Kidney (tissue), 14 donors: Measurements from ENCODE around the gene C20orf204. TPM values are rescaled to one million over a fixed set of nuclear protein-coding genes. Genes with fewer than 3 reads are reported as not detected.

Source experiments
- DNase-seq, 5 donors: peaks; one replicate each; pipeline ENCODE4 v3.0.0-alpha.2; 2013 to 2020
- FAIRE-seq: peaks from 2 replicates; lab custom pipeline; 2012; peaks lifted over from hg19 to GRCh38; lab: Jason Lieb, UNC
- H3K27ac ChIP-seq, 2 donors: one replicate each; pipeline ENCODE4 v1.7.0; 2013; ENCODE audit warnings: low read depth in 2 of 2, low read length in 2 of 2, inconsistent platforms in 1 of 2
- H3K27me3 ChIP-seq: one replicate; pipeline ENCODE4 v1.7.1; 2013; ENCODE audit warnings: low read length, inconsistent platforms; ENCODE audit not compliant: control insufficient read depth, insufficient read depth
- H3K36me3 ChIP-seq, 3 donors: one replicate each; pipeline versions ENCODE4 v1.7.0 to v1.7.1; 2013; ENCODE audit warnings: low read length in 3 of 3, control low read depth in 1 of 3, inconsistent platforms in 1 of 3; ENCODE audit not compliant: insufficient read depth in 3 of 3, control insufficient read depth in 2 of 3
- H3K4me1 ChIP-seq, 3 donors: one replicate each; pipeline versions ENCODE4 v1.7.0 to v1.7.1; 2013; ENCODE audit warnings: low read length in 3 of 3, inconsistent platforms in 1 of 3, low read depth in 1 of 3; ENCODE audit not compliant: control insufficient read depth in 2 of 3, insufficient read depth in 2 of 3
- H3K4me3 ChIP-seq, 3 donors: one replicate each; pipeline versions ENCODE4 v1.7.0 to v1.8.1; 2013; ENCODE audit warnings: low read length in 3 of 3, control low read depth in 1 of 3, inconsistent platforms in 1 of 3
- H3K9ac ChIP-seq, 3 donors: one replicate each; pipeline versions ENCODE4 v1.7.0 to v1.7.1; 2013; ENCODE audit warnings: low read length in 3 of 3, control low read depth in 1 of 3, inconsistent platforms in 1 of 3
- H3K9me3 ChIP-seq, 3 donors: one replicate each; pipeline versions ENCODE4 v1.7.0 to v1.7.1; 2013; ENCODE audit warnings: low read length in 3 of 3, control low read depth in 1 of 3, inconsistent platforms in 1 of 3; ENCODE audit not compliant: control insufficient read depth in 2 of 3, insufficient read depth in 1 of 3
- CTCF ChIP-seq: IDR thresholded peaks from 3 replicates; pipeline ENCODE4 v1.5.1; 2012; ENCODE audit warnings: mild to moderate bottlenecking, moderate library complexity, borderline replicate concordance; ENCODE audit not compliant: insufficient read depth; ENCODE audit errors: extremely low read depth
- intact Hi-C: fragments of 100-400 bp; cut with DNase I; formaldehyde crosslinking; loops from one replicate; pipeline ENCODE4 v1.11.1; 2022
- polyA plus RNA-seq: library from polyadenylated mRNA; stranded (reverse); fragments of 350-450 nt; fragmentation: Illumina TruSeq; extraction: RNeasy Lipid Tissue Mini Kit (QIAGEN cat#74804); gene quantifications from one replicate; pipeline ENCODE4 v1.2.3, GENCODE V29; 2014; ENCODE audit warnings: low read depth, low replicate concordance; ENCODE audit not compliant: insufficient read depth
- total RNA-seq: library from RNA; stranded (reverse); fragmentation: NEBNext Ultra II Directional; extraction: Animal tissue kit (Norgen Biotek cat#: 25700); gene quantifications from one replicate; pipeline ENCODE4 v1.2.1, GENCODE V29; 2021
- donor health status: control.
- donor health status: control.
- donor health status: control.
- donor health status: control.
- donor health status: control.
- donor health status: DM: yes; HTN: yes; CAD: no.
- donor health status: Normal renal cell carcinoma (clear cell type).

The C20orf204 gene
- total and polyA plus RNA-seq, 2 donors from 2014 or later = 0.75 to 2.4 TPM

- FAIRE-seq (no peak), DNase-seq (peak in 1 of 5 donors; percentile 92)
- Histone ChIP-seq H3K27me3 (peaks cover 4% of the 10 kb centered on the region), H3K9ac (no peak overlapping the region), H3K27ac (peak overlapping the region; percentile 78 to 86), H3K4me3 (no peak overlapping the region), H3K36me3 (no peaks in the 10 kb centered on the region), H3K4me1 (peaks cover 0 to 19% (median 0%) of the 10 kb centered on the region in 3 donors), H3K9me3 (no peaks in the 10 kb centered on the region)
- intact Hi-C loops = no loop called here
- no peak for TF ChIP-seq CTCF
Measured at GRCh38 chr20:64051561-64052325, 15.8 kb downstream of the C20orf204 start.

GRCh38 chr20:64052326-64052722 lies 16.3 kb downstream of the C20orf204 start:
- peaks cover 0 to 25% (median 0%) of the 10 kb centered on the region in 3 donors for H3K4me1 ChIP-seq
- no peak overlapping the region for H3K9ac ChIP-seq
- no peak overlapping the region for H3K4me3 ChIP-seq
- H3K27ac ChIP-seq = peak overlapping the region; percentile 78 to 86
- H3K27me3 ChIP-seq = peaks cover 4% of the 10 kb centered on the region
- intact Hi-C loops = no loop called here
- FAIRE-seq = no peak
- no peak for TF ChIP-seq CTCF
- no peaks in the 10 kb centered on the region for H3K9me3 ChIP-seq
- no peak for DNase-seq
- H3K36me3 ChIP-seq = no peaks in the 10 kb centered on the region

DNA sequence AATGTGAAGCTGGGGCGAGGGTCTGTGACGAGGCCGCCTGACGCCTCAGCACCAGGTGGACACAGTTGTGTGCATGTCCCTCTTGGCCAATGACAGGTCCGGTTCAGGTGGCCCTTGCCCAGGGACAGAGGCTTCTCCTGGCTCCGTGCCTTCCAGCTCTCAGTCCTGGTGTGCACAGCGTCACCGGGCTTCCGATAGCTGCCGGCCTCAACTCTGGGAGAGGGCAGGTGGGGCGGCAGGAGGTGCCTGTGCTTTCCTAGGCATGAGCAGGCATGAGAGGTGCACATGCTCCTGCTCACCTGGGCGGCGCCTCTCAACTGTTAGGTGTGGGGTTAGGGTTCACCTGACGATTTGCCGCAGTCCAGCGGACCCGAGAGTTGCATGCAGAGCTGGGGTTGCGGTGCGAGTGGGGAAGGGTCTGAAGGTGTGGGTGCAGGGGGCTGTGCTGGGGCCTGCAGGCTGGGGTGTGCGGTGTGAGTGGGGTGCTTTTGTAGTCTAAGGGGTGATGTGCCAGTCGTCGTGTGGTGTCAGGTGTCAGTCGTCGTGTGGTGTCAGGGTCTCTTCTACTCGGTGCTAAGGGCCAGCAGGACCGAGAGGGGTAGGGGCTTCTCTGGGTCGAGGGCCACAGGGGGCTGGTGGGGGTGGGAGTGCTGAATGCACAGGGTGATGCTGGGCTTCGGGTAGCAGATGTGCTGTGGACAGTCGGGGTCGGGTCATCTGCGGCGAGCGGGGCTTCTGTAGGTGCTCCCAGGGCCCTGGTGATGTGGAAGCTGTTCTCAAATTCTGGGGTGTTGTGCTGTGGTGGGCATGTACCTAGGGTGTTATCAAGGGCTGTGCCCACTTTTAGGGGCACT lies 17.2 kb downstream of the C20orf204 start:
- no peak for DNase-seq
- Histone ChIP-seq H3K9ac (peak overlapping the region in 1 of 3 donors; percentile 12), H3K4me1 (peaks cover 0 to 24% (median 0%) of the 10 kb centered on the region in 3 donors), H3K27me3 (peaks cover 4% of the 10 kb centered on the region), H3K27ac (peak overlapping the region in 1 of 2 donors; percentile 57), H3K9me3 (no peaks in the 10 kb centered on the region), H3K36me3 (no peaks in the 10 kb centered on the region), H3K4me3 (no peak overlapping the region)
- intact Hi-C loops = no loop called here
- FAIRE-seq = no peak
- no peak for TF ChIP-seq CTCF
